Measurements from ENCODE around the gene IGFBP2. TPM values are rescaled to one million over a fixed set of nuclear protein-coding genes. Genes with fewer than 3 reads are reported as not detected.
"Not testable (repeated sequence)": the region's sequence is repeated elsewhere in the genome, so short reads cannot be mapped to it uniquely, and the experiment has no call there.

Gene IGFBP2
- total and polyA plus RNA-seq, 8 donors: 106 to 636 (median 296) TPM

- Histone ChIP-seq H3K27ac (no peak overlapping the region), H3K4me3 (no peak overlapping the region), H3K4me1 (peaks cover 0 to 25% (median 5%) of the 10 kb centered on the region in 4 donors), H3K36me3 (no peaks in the 10 kb centered on the region), H3K27me3 (no peaks in the 10 kb centered on the region), H3K9me3 (no peaks in the 10 kb centered on the region)
- DNase-seq: no peak
- TF ChIP-seq POLR2A (IDR thresholded peaks at IDR 0.05) (no peak), CTCF (IDR thresholded peaks at IDR 0.05) (no peak), EP300 (IDR thresholded peaks at IDR 0.05) (no peak), POLR2AphosphoS5 (IDR thresholded peaks at IDR 0.05) (no peak)
- intact Hi-C loops (cut with DNase I; ENCODE audit: low total_unique reads): no loop called here
- WGBS, 5 donors: 80 to 92% (median 89%) methylated on average over 6 of the region's 6 CpGs
These were observed 41.7 kb upstream of the IGFBP2 start for GRCh38 chr2:216591480-216591879.

GRCh38 chr2:216594081-216594480, 39.1 kb upstream of the IGFBP2 start:
- Histone ChIP-seq H3K4me3 (no peak overlapping the region), H3K4me1 (peaks cover 0 to 44% (median 13%) of the 10 kb centered on the region in 4 donors), H3K36me3 (no peaks in the 10 kb centered on the region), H3K9me3 (no peaks in the 10 kb centered on the region), H3K27me3 (no peaks in the 10 kb centered on the region), H3K27ac (no peak overlapping the region)
- TF ChIP-seq EP300 (IDR thresholded peaks at IDR 0.05) (no peak), POLR2A (IDR thresholded peaks at IDR 0.05) (no peak)
- 70 to 91% (median 85%) methylated on average over 1 of the region's 1 CpG for WGBS, 5 donors
- DNase-seq: no peak
- intact Hi-C loops (cut with DNase I; ENCODE audit: low total_unique reads): no loop called here

GRCh38 chr2:216596236-216596979, 36.8 kb upstream of the IGFBP2 start:
- intact Hi-C loops (cut with DNase I; ENCODE audit: low total_unique reads): no loop called here
- no peaks in the 10 kb centered on the region for H3K27me3 ChIP-seq
- no peak for TF ChIP-seq POLR2A (IDR thresholded peaks at IDR 0.05)
- no peak for TF ChIP-seq EP300 (IDR thresholded peaks at IDR 0.05)
- TF ChIP-seq POLR2AphosphoS5 (IDR thresholded peaks at IDR 0.05): no peak
- no peak for TF ChIP-seq CTCF (IDR thresholded peaks at IDR 0.05)
- WGBS, 5 donors: 31 to 37% (median 36%) methylated on average over 8 of the region's 8 CpGs
- no peaks in the 10 kb centered on the region for H3K9me3 ChIP-seq
- H3K27ac ChIP-seq: no peak overlapping the region
- H3K4me1 ChIP-seq: peaks cover 0 to 27% (median 11%) of the 10 kb centered on the region in 4 donors
- H3K4me3 ChIP-seq: no peak overlapping the region
- DNase-seq: peak in 1 of 2 donors; percentile 78
- H3K36me3 ChIP-seq: no peaks in the 10 kb centered on the region

GRCh38 chr2:216596980-216597509, 36.2 kb upstream of the IGFBP2 start:
- intact Hi-C loops (cut with DNase I; ENCODE audit: low total_unique reads): no loop called here
- H3K27ac ChIP-seq: no peak overlapping the region
- 47 to 55% (median 48%) methylated on average over 5 of the region's 5 CpGs for WGBS, 5 donors
- H3K36me3 ChIP-seq: no peaks in the 10 kb centered on the region
- TF ChIP-seq EP300 (IDR thresholded peaks at IDR 0.05) (no peak), POLR2A (IDR thresholded peaks at IDR 0.05) (no peak), POLR2AphosphoS5 (IDR thresholded peaks at IDR 0.05) (no peak), CTCF (IDR thresholded peaks at IDR 0.05) (no peak)
- peaks cover 0 to 27% (median 11%) of the 10 kb centered on the region in 4 donors for H3K4me1 ChIP-seq
- DNase-seq: peak in 1 of 2 donors; percentile 34
- no peaks in the 10 kb centered on the region for H3K27me3 ChIP-seq
- no peak overlapping the region for H3K4me3 ChIP-seq
- no peaks in the 10 kb centered on the region for H3K9me3 ChIP-seq

GRCh38 chr2:216597825-216598224, 35.4 kb upstream of the IGFBP2 start:
- DNase-seq; H3K27ac ChIP-seq; H3K9me3 ChIP-seq; H3K4me3 ChIP-seq; intact Hi-C loops (cut with DNase I; ENCODE audit: low total_unique reads); H3K27me3 ChIP-seq; H3K36me3 ChIP-seq: not testable (repeated sequence)
- H3K4me1 ChIP-seq: peaks cover 0 to 27% (median 11%) of the 10 kb centered on the region in 4 donors
- 59 to 71% (median 63%) methylated on average over 7 of the region's 7 CpGs for WGBS, 5 donors

Data from stomach (tissue), 9 donors.